H1 (cell line): ENCODE results near the gene LRP11.
"Not testable (repeated sequence)": the region's sequence is repeated elsewhere in the genome, so short reads cannot be mapped to it uniquely, and the experiment has no call there.

Source experiments
- CHD2 ChIP-seq: IDR thresholded peaks from 2 replicates; pipeline ENCODE4 v1.6.1; 2012; ENCODE audit warnings: low read length, improper control_type of control experiment
- EP300 ChIP-seq, 2 experiments: IDR thresholded peaks; 1 replicate in 1 of 2; 2 replicates in 1 of 2; pipeline ENCODE4 v1.6.1; 2011 to 2012; ENCODE audit warnings: low read depth in 2 of 2, low read length in 2 of 2, mild to moderate bottlenecking in 2 of 2, borderline replicate concordance in 1 of 2, inconsistent platforms in 1 of 2, moderate library complexity in 1 of 2
- POLR2A ChIP-seq, 2 experiments: IDR thresholded peaks; 1 replicate in 1 of 2; 2 replicates in 1 of 2; pipeline ENCODE4 v1.6.1; 2011; ENCODE audit warnings: low read depth in 2 of 2, low read length in 2 of 2, mild to moderate bottlenecking in 2 of 2; ENCODE audit errors: control extremely low read depth in 1 of 2
- POLR2AphosphoS5 ChIP-seq: IDR thresholded peaks from 2 replicates; pipeline ENCODE4 v1.6.1; 2011; ENCODE audit warnings: low read depth, low read length
- RFX5 ChIP-seq: IDR thresholded peaks from 2 replicates; pipeline ENCODE4 v1.6.1; 2011; ENCODE audit warnings: low read depth, low read length, improper control_type of control experiment, borderline replicate concordance
- SIN3A ChIP-seq, 2 experiments: IDR thresholded peaks in 1 of 2; conservative IDR thresholded peaks in 1 of 2; 2 replicates each; pipeline ENCODE4 v1.6.1; 2011 to 2012; ENCODE audit warnings: low read length in 2 of 2, improper control_type of control experiment in 1 of 2, low read depth in 1 of 2, mild to moderate bottlenecking in 1 of 2
- SP1 ChIP-seq: IDR thresholded peaks from 2 replicates; pipeline ENCODE4 v1.6.1; 2011; ENCODE audit warnings: low read depth, low read length
- SRF ChIP-seq: IDR thresholded peaks from 2 replicates; pipeline ENCODE4 v1.6.1; 2011; ENCODE audit warnings: mild to moderate bottlenecking, low read depth, low read length, moderate library complexity
- YY1 ChIP-seq: IDR thresholded peaks from 2 replicates; pipeline ENCODE4 v1.6.1; 2011; ENCODE audit warnings: low read depth, mild to moderate bottlenecking, low read length
- TF ChIP-seq, protein P1 (sequence below), 3 experiments: IDR thresholded peaks; 1 replicate in 2 of 3; 2 replicates in 1 of 3; pipeline versions ENCODE4 v1.5.1 to v1.6.1; 2011; ENCODE audit warnings: low read length in 3 of 3, mild to moderate bottlenecking in 3 of 3, inconsistent platforms in 2 of 3, low read depth in 1 of 3, moderate library complexity in 1 of 3; ENCODE audit not compliant: insufficient read depth in 1 of 3; ENCODE audit errors: control extremely low read depth in 1 of 3
- TF ChIP-seq, protein P2 (sequence below): IDR thresholded peaks from 2 replicates; pipeline ENCODE4 v1.6.1; 2012; ENCODE audit warnings: low read length, inconsistent platforms

DNA sequence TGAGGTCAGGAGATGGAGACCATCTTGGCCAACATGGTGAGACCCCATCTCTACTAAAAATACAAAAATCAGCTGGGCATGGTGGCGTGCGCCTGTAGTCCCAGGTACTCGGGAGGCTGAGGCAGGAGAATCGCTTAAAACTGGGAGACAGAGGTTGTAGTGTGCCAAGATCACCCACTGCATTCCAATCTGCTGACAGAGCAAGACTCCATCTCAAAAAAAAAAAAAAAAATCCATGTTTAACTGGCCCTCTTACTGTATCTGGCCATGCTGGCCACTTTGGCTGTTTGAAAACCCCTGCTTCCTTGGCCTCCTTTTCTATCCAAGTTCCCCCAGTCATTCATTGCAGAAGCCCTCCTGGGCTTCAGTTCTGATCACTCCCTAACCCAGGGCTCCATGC, 20.1 kb downstream of the LRP11 start:
- not testable (repeated sequence) for TF ChIP-seq POLR2A (IDR thresholded peaks at IDR 0.05; ENCODE audit: control extremely low read depth in 1 of 2, low read depth in 2 of 2, low read length in 2 of 2); CHD2; SP1; RFX5; EP300 (IDR thresholded peaks at IDR 0.05; ENCODE audit: borderline replicate concordance in 1 of 2, low read depth in 2 of 2, low read length in 2 of 2); SRF; YY1; POLR2AphosphoS5; SIN3A (conservative IDR thresholded peaks at IDR 0.05 in 1 of 2, IDR thresholded peaks at IDR 0.05 in 1 of 2; ENCODE audit: low read depth in 1 of 2, low read length in 2 of 2)
- TF ChIP-seq, protein P1, sequence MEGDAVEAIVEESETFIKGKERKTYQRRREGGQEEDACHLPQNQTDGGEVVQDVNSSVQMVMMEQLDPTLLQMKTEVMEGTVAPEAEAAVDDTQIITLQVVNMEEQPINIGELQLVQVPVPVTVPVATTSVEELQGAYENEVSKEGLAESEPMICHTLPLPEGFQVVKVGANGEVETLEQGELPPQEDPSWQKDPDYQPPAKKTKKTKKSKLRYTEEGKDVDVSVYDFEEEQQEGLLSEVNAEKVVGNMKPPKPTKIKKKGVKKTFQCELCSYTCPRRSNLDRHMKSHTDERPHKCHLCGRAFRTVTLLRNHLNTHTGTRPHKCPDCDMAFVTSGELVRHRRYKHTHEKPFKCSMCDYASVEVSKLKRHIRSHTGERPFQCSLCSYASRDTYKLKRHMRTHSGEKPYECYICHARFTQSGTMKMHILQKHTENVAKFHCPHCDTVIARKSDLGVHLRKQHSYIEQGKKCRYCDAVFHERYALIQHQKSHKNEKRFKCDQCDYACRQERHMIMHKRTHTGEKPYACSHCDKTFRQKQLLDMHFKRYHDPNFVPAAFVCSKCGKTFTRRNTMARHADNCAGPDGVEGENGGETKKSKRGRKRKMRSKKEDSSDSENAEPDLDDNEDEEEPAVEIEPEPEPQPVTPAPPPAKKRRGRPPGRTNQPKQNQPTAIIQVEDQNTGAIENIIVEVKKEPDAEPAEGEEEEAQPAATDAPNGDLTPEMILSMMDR (IDR thresholded peaks at IDR 0.05; ENCODE audit: control extremely low read depth in 1 of 3, insufficient read depth in 1 of 3, low read depth in 1 of 3, low read length in 3 of 3): not testable (repeated sequence)
- TF ChIP-seq, protein P2, sequence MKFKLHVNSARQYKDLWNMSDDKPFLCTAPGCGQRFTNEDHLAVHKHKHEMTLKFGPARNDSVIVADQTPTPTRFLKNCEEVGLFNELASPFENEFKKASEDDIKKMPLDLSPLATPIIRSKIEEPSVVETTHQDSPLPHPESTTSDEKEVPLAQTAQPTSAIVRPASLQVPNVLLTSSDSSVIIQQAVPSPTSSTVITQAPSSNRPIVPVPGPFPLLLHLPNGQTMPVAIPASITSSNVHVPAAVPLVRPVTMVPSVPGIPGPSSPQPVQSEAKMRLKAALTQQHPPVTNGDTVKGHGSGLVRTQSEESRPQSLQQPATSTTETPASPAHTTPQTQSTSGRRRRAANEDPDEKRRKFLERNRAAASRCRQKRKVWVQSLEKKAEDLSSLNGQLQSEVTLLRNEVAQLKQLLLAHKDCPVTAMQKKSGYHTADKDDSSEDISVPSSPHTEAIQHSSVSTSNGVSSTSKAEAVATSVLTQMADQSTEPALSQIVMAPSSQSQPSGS: not testable (repeated sequence)
